NT2/D1 (cell line): ENCODE data around the gene SLC9A9.

Source experiments
- YY1 ChIP-seq: IDR thresholded peaks from 2 replicates; pipeline ENCODE4 v1.6.1; 2011; ENCODE audit not compliant: insufficient read length, insufficient read depth
- ZNF274 ChIP-seq: IDR thresholded peaks from 2 replicates; pipeline ENCODE4 v1.6.1; 2011; ENCODE audit warnings: mild to moderate bottlenecking, low read depth, low read length

- TF ChIP-seq YY1 (no peak), ZNF274 (no peak)
Measured at GRCh38 chr3:143295201-143296080, 552.8 kb downstream of the SLC9A9 start.
